ENCODE measurements around the gene MORN5. TPM values are rescaled to one million over a fixed set of nuclear protein-coding genes. Genes with fewer than 3 reads are reported as not detected.

MORN5 gene
- total and polyA plus RNA-seq, 8 donors: 3.3 to 80.4 (median 13.6) TPM; not detected in 5

- 23 to 29% (median 26%) methylated on average over 13 of the region's 13 CpGs for WGBS, 5 donors
- TF ChIP-seq POLR2A (IDR thresholded peaks at IDR 0.05) (no peak), CTCF (IDR thresholded peaks at IDR 0.05) (peak in 6 of 7 experiments; percentile 75 to 97 (median 95))
- Histone ChIP-seq H3K9me3 (no peaks in the 10 kb centered on the region), H3K4me1 (peaks cover 15 to 26% (median 19%) of the 10 kb centered on the region in 4 donors), H3K27me3 (peaks cover 0 to 29% (median 20%) of the 10 kb centered on the region in 3 donors), H3K27ac (no peak overlapping the region), H3K36me3 (no peaks in the 10 kb centered on the region), H3K4me3 (no peak overlapping the region)
- intact Hi-C loops (cut with DNase I; ENCODE audit: low total_unique reads): loop anchor here (10.0 kb wide), 2 partner anchors 142 to 322 kb away; partner anchors contain the start of genes MRRF and RBM18
- DNase-seq: peak; percentile 76 to 86
These were observed 36.6 kb upstream of the MORN5 start for GRCh38 chr9:122122903-122123632.

- H3K4me1 ChIP-seq: peaks cover 15 to 26% (median 19%) of the 10 kb centered on the region in 4 donors
- H3K9me3 ChIP-seq: no peaks in the 10 kb centered on the region
- 80 to 87% (median 83%) methylated on average over 1 of the region's 1 CpG for WGBS, 5 donors
- no peak overlapping the region for H3K27ac ChIP-seq
- peaks cover 0 to 36% (median 20%) of the 10 kb centered on the region in 3 donors for H3K27me3 ChIP-seq
- no peaks in the 10 kb centered on the region for H3K36me3 ChIP-seq
- no peak overlapping the region for H3K4me3 ChIP-seq
- TF ChIP-seq CTCF (IDR thresholded peaks at IDR 0.05): no peak
- no peak for TF ChIP-seq EP300 (IDR thresholded peaks at IDR 0.05)
- no peak for TF ChIP-seq POLR2A (IDR thresholded peaks at IDR 0.05)
- no peak for TF ChIP-seq POLR2AphosphoS5 (IDR thresholded peaks at IDR 0.05)
- intact Hi-C loops (cut with DNase I; ENCODE audit: low total_unique reads): loop anchor here (2.0 to 10.0 kb wide), 3 partner anchors 141 to 321 kb away; partner anchors contain the start of genes MRRF and RBM18
- DNase-seq: no peak
These were observed 35.7 kb upstream of the MORN5 start for GRCh38 chr9:122124048-122124447.

GRCh38 chr9:122124528-122124927 lies 35.2 kb upstream of the MORN5 start:
- intact Hi-C loops (cut with DNase I; ENCODE audit: low total_unique reads): loop anchor here (2.0 to 10.0 kb wide), 3 partner anchors 140 to 320 kb away; partner anchors contain the start of genes MRRF and RBM18
- H3K9me3 ChIP-seq: no peaks in the 10 kb centered on the region
- H3K4me3 ChIP-seq: no peak overlapping the region
- no peak for TF ChIP-seq EP300 (IDR thresholded peaks at IDR 0.05)
- TF ChIP-seq CTCF (IDR thresholded peaks at IDR 0.05): no peak
- no peak for TF ChIP-seq POLR2A (IDR thresholded peaks at IDR 0.05)
- no peak for TF ChIP-seq POLR2AphosphoS5 (IDR thresholded peaks at IDR 0.05)
- 59 to 67% (median 64%) methylated on average over 7 of the region's 7 CpGs for WGBS, 5 donors
- no peaks in the 10 kb centered on the region for H3K36me3 ChIP-seq
- peaks cover 0 to 36% (median 20%) of the 10 kb centered on the region in 3 donors for H3K27me3 ChIP-seq
- no peak for DNase-seq
- no peak overlapping the region for H3K27ac ChIP-seq
- H3K4me1 ChIP-seq: peaks cover 15 to 26% (median 19%) of the 10 kb centered on the region in 4 donors

DNA sequence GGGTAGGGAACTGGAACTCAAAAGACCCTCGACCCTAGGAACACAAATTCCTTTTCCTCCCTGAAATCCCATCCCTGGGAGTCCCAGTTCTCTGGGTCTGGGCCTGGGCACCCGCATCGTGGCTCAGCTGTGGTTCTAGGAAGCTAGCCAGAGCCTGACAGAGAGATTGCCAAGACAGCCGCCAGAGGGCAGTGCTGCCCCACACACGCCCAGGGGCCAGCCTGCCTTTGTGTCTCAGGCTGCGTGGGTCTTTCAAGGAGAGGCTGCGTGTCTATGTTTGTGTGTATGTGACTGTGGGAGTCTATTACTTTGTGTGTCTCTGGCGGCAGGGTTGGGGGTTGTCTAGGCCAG lies 34.6 kb upstream of the MORN5 start:
- no peak overlapping the region for H3K4me3 ChIP-seq
- no peaks in the 10 kb centered on the region for H3K36me3 ChIP-seq
- TF ChIP-seq EP300 (IDR thresholded peaks at IDR 0.05) (no peak), POLR2A (IDR thresholded peaks at IDR 0.05) (no peak), POLR2AphosphoS5 (IDR thresholded peaks at IDR 0.05) (peak in 1 of 3 donors; percentile 36), CTCF (IDR thresholded peaks at IDR 0.05) (peak in 6 of 7 experiments; percentile 44 to 98 (median 94))
- intact Hi-C loops (cut with DNase I; ENCODE audit: low total_unique reads): loop anchor here (2.0 to 10.0 kb wide), 3 partner anchors 140 to 320 kb away; partner anchors contain the start of genes MRRF and RBM18
- WGBS, 5 donors: 0 to 2% (median 1%) methylated on average over 6 to 8 of the region's 8 CpGs
- H3K27me3 ChIP-seq: peaks cover 0 to 36% (median 20%) of the 10 kb centered on the region in 3 donors
- H3K27ac ChIP-seq: no peak overlapping the region
- no peaks in the 10 kb centered on the region for H3K9me3 ChIP-seq
- DNase-seq: peak; percentile 83 to 92
- peaks cover 15 to 26% (median 19%) of the 10 kb centered on the region in 4 donors for H3K4me1 ChIP-seq

Data from stomach (tissue), 9 donors.